ENCODE data around the gene NCAPG2.
"Not testable (repeated sequence)": the region's sequence is repeated elsewhere in the genome, so short reads cannot be mapped to it uniquely, and the experiment has no call there.

DNA sequence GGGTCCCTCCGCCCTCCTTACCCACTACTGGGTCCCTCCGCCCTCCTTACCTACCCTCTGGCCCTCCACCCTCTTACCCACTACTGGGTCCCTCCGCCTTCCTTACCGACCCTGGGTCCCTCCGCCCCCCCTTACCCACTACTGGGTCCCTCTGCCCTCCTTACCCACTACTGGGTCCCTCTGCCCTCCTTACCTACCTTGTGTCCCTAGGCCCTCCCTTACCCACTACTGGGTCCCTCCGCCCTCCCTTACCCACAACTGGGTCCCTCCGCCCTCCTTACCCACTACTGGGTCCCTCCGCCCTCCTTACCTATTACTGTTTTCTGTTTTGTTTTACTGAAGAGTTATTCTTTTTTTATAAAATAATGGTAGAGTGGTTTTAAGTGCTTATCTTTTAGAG is 36.5 kb downstream of the NCAPG2 start:
- not testable (repeated sequence) for TF ChIP-seq CTCF (IDR thresholded peaks at IDR 0.05); POLR2AphosphoS5 (IDR thresholded peaks at IDR 0.05); POLR2A (IDR thresholded peaks at IDR 0.05; ENCODE audit: low read depth)
